Middle frontal gyrus (tissue), 1 donor: ENCODE results near the gene GRIP2.

Experiments
- DNase-seq: peaks from one replicate; pipeline ENCODE4 v3.0.0-alpha.2; 2015; ENCODE audit warnings: low spot score; ENCODE audit errors: extremely low spot score

The GRIP2 gene

DNA sequence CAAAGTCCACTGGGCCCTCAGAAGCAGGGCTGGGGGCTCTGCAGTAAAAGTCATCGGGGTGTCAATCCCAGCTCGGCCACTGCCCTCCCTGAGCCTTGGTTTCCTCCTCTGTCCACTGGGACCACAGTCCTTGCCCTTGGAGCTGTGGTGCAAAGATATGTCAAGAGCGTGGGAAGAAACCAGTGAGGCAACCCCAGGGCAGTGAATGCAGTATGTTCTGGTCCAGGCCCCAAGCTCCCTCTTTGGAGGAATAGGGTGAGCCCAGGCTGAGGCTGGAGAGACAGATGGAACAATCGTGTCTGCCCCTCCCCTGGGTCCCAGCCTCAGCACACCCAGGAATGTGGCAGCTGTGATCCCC, 779 bp downstream of the GRIP2 start:
- no peak for DNase-seq

DNA sequence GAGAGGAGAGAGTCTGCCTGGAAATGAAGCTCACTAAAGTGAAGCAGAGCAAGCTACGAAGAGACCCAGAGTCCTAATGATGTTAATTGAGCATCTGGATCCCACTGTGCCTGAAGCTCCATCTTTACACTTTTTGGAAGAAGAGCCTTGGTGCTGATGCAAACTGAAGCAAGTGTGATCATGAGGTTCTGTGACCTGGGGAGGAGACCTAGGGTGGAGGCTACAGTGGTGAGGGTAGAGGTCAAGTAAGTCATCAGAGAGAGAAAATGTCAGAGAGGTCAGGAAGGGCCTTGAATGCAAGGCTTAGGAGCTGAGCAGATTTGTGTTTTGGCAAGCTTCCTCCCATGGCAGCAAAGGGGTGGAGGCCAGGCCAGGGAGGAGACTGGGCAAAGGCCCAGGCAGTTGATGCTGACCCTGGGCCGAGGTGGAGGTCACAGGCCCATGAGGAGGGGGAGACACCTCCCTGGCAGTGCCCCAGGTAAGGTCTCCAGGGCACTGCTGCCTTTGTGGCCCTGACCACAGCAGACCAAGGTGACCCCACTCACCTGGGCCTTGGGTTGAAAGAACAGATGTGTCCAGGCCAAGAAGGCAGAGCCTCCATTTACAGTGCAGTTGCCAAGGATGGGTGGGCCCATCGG, 1.6 kb downstream of the GRIP2 start:
- DNase-seq: no peak

DNA sequence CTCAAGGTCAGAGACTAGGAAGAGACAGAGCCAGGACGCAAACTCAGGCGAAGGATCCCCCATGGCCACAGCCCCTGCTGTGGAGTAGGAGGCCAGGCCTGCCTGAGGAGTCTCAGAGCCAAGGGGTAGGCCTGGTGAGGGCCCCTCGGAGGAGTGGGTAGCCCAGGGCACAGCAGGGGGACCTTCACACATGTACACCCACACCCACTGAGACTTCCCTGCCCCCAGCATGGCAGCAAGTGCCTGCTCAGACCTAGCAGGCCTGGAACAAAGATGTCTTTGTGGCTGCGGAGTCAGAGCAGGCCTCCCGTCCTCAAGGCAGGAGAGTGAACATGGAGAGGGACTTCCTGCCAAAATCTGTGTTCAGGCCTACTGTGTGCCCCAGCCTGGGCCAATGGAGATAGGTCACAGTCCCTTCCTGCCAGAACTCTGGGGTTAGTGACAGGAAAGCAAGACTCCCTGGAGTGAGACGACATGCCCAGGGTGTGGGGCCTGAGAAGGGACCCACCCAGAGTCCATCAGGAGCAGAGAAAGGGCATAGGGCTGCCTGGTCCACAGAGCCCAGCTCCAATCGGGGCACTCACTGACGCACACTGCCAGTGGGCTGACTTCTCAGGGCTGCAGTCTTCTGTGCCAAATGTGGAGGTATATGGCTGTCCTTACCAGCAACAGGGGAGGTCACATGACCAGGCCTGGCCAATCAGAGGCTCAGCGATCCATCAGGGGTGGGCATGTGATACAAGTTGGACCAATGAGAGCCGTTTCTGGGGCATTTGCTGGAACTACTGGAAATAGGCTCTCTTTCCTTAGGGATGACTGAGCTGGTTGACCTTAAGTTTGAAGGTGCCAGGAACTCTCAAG, 2.3 kb downstream of the GRIP2 start:
- DNase-seq: no peak

DNA sequence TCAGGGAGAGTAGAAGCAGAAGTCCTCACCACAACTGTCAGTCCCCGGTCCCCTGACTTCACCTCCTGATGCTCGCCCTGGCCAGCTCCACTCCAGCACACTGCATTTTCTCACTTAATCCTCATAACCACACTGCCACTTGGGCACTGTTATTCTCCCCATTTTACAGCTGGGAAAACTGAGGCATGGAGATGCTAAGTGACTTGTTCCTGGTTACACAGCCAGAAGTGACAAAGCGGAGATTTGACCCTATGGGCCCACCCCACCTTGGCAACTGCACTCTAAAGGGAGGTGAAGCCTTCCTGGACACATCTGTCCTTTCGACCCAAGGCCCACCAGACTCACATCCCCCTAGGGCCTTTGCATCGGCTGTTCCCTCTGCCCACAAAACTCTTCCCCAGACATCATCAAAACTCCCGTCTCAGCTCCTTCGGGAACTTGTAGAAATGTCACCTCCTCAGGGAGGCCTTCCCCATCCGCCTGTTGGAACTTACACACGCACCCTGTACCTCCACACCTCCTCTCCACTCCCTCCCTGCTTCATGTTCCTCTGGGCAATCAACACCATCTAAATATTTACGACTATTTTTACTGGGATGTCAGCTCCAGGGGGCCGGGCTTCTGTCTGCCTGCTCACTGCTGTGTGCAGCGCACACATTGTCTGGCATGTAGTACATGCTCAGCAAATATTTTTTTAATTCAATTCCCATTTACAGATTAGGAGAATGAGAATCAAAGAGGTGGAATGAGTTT, 3.1 kb downstream of the GRIP2 start:
- DNase-seq: no peak

DNA sequence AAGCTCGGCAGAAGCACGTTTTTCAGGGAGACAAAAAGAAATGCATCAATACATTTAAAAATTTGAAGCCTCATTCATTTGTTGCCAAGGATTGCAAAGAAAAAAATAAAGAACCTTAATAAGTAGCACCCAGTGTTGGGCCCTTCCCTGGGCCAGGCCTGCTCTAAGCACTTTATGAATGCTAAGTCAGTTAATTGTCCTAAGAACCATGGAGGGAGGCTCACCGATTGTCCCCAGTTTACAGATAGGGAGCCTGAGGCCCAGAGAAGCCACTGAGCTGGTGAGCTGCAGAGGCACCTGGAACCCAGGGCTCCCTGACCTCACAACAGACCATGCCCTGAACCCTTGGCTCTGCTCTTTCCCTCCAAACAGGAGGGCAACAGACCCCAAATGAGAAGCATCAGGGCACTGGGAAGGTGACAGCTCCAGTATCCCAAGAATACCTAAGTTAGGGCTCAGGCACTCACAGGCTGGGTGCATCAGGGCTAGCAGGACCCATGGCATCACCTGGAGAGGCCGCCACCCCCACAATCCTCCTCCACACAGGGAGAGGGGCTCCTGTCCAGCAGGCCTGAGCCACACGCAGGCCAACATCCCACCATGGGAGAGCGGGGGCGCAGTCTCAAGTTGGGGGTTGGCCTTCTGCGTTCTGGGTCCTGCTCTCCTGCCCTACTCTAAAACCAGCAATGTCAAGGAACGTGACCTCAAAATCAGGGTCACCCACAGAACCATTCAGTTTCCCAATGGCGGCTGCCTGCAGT, 3.9 kb downstream of the GRIP2 start:
- DNase-seq: no peak

DNA sequence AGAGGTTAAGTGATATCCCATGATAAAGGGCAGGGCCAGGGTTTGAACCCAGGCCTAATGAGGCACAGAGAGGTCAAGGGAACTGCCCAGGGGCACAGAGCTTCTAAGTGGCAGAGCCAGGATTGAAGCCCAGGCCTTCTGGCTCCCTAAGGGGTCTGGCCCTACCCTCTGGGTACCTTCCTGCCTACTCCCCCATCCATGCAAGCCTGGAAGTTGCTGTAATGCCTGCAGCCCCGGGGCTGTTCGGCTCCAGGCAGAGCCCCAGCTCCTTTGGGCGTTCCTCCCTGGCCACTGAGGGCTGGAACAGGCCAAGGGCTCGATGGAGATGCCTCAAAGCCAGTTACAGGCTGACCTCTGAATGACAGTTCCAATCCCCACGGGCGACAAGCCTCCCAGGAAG, 4.5 kb downstream of the GRIP2 start:
- no peak for DNase-seq

DNA sequence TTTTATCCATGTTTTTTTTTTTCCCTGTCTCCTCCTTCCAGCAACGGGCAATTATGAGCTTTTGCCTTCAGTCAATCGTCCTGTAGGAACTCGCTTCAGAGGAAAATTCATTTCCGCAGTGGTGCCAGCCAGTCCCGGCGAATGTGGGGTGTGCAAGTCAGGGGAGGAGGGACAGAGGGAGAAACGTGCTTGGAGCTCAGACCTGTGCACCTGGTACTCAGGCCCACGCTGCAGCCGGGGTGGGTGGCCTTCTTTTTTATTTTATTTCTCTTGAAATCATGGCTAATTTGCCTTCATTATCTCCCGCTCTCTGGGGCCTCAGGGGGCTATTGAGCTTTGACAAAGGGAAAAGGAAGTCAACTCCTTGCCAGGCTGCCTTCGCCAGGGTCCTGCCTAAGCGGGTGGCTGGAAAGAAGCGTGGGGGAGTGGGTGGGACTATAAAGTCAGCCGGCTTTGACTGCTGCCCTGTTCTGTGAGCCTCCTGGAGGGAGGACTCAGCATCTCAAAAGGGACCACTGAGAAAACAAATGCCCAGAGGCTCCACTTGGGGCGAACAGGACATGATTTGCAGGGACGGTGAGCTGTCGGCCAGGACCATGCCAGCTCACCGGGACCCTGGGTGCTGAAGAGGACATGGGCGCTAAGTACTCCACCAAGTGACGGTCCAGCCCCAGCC, 5.5 kb downstream of the GRIP2 start:
- no peak for DNase-seq

DNA sequence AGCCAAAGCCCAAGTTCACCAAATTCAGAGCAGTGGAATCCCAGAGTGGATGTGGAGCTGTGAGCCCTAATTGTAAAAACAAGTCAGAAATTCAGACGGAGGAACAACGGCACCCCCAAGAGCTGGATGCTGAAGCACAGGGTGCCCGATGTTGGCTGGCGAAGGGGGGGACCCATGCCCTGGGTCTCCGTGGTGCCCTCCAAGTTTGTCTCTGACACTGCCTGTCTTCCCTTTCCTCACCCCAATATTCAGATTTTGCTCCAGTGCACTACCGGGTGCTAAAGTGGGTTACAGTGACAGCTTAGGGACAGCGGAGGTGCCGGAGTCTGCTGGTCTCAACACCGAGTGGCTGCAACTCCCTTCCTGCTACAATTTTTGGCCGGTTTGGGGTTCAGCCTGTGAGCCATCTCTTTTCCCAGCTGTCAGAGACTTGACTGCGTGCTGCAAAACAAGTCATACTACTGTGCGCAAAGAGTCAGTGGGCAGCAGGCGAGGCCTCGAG, 6.6 kb downstream of the GRIP2 start:
- no peak for DNase-seq

DNA sequence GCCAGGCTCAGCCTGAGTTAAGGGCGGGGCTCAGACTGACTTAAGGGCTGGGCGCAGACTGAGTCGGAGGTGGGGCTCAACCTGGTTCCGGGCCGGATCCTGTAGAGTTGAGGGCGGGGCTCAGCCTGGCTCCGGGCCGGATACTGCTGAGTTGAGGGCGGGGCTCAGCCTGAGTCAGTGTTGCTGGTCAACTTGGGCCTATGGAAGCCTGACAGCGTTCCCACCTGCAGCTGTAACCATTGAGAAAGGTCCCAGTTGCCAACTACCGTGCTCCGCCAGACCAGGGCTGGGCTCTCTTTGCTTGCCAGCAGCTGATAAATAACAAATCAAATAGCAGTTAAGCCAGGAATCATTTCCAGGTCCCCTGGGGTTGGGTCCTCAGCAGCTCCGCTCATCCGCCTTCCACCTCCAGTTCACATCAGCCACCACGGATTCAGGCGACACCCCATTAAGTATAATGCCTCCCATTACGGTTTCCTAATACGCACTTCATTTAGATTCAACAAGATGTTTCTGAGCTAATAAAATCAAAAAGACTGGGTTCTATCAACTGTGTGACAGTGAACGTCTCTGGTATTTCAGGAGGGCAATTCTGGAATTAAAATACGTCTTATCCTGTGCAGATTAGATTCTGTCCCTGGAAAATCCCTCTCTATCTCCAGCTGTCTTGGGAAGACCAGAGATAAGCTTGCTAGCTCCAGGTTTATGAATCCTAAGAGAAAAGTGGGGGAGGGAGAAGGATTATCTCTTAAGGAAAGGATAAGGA, 7.3 kb downstream of the GRIP2 start:
- DNase-seq: no peak

DNA sequence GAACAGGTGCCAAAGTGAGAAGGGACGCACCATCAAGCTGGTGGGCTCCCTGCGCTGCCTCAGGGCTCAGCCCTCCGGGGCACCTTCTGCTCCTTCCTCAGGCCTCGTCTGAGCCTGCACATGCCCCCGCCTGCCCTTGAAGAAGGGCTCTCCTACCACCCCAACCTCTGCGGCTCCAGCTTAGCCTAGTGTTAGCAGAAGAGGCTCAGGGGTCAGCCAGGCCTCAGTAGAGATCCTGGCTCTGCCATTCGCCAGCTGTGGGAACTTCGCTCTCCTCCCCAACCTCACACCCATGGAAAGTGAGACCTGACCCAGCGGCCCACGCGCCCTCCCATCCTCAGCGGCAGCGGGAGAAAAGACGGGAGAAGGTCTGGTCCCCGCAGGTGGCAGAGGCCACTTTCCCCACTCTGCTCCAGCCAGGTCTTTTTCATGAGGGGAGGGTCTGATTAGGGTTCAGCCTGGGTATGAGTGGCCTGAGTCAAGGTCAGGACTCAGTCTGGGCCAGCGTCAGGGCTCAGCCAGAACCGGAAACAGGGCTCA, 8.2 kb downstream of the GRIP2 start:
- no peak for DNase-seq

DNA sequence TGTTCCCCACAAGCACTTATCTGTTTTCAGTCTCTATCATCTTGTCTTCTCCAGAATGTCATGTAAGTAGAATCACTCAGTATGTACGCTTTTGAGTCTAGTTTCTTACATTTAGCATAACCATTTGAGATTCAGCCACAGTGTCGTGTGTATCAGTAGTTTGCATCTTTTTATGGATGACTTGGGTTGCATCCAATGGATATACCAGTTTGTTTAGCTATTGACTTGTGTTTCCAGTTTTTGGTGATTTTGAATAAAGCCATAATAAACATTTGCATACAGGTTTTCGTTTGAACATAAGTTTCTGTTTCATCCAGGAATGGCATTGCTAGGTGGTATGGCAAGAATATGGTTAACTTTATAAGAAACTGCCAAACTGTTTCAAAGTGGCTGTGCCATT, 12.1 kb downstream of the GRIP2 start:
- no peak for DNase-seq

DNA sequence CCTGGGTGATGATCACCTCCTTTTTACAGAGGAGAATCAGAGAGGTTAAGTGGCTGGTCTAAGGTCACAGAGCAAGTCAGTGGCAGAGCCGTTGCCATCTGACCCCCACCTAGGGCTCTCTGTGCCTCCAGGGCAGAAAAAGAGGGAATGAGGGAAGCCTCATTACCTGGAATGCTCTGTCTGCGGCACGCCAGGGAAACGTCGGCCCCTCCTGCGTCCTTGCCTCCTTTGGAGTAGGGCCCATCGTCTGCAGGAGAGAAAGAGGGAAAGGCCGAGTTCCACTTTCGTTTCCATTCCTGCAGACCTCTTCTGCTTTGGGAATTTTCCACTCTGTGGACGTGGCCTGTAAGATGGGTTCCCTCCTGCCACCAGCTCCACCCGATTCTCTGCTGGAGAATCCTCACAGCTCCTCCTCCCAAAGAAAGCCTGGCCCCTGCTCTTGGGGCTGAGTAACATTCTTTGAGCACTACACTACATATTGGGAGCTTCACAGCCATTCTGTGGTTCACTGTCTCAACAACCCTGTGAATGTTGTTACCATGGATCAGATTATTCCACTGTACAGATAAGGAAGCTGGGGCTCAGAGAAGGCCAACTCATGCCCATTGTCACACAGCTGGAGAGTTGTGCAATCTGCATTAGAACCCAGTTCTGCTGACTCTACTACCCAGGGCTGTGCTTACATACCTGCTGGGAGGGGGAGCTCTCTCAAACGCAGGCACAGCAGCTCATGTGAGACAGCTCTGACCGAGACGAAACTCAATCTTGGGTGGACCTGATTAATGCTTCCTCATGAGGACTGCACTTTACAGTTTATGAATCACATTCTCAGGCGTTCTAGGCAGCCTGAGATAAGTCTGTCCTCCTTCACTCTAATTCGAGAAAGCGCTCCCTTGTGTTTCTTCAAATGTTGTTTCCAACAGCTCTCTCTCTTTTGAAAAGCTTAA, 14.2 kb downstream of the GRIP2 start:
- DNase-seq: no peak

DNA sequence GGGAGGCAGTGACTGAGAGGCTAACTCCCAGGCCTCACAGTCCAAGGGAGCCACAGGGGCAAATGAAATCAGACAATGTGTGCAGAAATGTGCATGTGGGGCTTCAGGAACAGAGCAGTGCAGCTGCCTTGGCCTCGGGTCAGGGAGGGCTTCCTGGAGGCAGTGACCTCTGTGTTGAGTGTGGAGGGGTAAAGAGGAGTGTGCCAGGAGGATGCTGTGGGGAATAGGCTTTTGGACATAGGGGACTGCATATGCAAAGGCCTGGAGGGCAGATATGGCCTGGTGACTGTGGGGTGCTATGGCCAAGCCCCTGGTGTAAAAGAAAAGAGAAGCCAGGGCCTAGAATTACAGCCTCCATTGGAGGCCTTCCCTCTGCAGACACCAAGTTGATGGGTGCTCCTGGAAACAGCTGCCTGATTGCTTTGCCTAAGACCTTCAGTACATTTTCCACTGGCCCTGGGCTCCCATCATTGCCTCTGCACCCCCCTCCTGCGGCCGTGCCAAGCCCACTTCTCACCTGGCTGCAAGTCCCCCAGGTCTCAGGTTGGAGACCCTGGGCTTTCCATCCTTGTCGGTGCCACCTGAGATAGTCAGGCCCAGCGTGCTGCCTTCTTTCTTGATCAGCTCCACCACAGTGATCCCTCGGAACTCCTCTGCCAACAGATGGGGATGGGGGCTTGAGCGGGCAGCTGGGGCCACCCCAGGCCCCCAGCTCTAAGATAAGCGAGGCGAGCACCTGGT, 15.1 kb downstream of the GRIP2 start:
- DNase-seq: no peak

DNA sequence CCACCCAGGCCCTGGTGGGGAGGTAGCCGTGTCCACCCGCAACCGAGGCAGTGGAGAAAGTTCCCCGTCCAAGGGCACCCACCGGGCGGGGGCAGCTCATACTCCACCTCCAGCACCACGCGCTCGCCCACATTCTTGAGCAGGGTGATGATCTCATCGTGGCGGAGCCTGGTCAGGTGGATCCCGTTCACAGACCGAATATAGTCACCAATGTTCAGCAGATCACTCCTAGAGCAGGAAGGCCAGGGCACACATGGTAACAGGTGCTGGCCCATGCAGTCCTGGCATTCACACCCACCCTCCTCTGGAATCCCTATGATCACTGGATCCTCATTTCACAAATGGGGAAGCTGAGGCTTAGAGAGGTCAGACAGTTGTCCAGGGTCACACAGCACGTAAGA, 15.8 kb downstream of the GRIP2 start:
- DNase-seq: no peak

DNA sequence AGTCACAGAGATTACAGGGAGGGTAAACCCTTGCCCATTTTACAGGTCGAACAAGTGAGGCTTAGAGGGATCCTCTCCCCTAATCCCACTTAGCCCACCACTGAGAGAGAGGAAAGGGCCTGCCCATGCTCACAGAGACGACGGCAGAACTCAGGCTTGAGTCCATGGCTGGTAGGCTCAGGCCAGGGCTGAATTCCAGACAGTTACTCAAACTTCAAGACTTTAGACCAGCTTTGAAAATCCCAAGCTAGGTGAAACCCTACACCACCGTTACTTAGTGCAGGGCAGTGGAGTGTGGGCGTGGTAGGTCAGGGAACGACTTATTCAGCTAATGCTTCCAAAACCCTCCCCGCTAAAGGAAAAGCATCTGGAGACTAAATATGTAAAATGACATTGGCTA, 16.4 kb downstream of the GRIP2 start:
- DNase-seq: no peak

DNA sequence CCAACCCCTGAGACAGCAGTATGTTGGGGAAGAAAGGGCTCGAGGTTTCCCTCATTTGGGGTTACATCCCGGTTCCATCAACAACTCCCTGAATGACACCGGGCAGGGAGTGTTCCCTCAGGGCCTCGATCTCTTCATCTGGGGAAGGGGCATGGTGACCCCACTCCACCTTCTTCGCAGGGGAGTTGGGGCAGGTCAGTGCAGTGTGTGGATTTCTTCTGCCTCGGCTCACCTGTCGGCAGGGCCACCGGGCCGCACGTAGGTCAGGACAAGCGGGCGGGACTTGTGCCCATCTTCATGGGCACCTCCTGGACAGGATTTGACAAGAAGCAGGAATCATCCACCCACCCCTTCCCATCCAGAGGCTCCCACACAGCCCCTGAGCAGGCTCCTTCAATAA, 17.4 kb downstream of the GRIP2 start:
- DNase-seq: no peak

DNA sequence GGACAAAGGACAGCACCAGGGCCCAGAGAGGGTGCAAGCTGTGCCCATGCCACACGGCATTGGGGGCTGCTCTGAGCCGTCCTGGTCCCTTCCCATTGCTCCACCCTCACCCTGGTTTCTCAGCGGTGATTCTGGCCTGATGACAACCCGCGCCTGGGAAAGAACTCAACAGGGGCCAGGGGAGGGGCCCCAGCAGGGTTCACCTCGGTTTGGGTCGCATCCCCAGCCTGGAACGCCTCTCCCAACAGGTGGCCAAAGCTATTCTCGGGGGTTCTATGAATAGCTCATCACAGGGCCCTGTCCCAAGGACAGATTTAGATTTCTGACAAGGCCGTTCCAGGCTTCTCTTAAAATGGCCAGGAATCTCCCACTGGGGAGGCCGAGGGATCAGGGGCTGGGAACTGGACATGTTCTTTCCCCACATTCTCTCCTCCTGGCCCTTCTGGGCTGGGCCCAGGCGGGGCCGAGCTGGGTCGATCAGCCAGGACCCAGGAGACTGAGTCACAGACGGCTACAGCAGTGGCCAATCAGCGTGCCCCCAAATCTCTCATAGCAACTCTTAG, 17.9 kb downstream of the GRIP2 start:
- no peak for DNase-seq

DNA sequence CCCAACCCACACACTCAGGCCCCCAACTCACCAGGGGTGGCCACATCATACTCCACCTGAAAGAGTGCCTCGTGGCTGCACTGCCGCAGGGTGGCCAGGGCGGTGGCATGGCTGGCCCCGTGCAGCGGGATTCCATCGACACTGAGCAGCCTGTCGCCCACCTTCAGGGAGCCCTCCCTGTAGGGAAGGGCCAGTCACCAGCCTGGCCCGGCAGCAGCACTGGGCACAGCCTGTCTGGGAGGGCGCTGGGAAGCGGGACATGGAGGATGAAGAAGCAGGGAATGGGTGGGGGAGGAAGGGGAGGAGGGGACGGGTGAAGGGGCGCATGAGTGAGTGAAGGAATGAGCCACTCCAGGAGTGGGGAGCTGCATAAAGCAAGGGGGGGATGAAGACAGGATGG, 18.5 kb downstream of the GRIP2 start:
- DNase-seq: no peak
